DMS114 treated with DMSO at 0.1 percent for 48 hours (cell line): ENCODE measurements around the gene SCO2.

Experiments used
- DNase-seq: peaks from one replicate; lab custom pipeline; 2025; ENCODE audit not compliant: unreplicated experiment; lab: John Stamatoyannopoulos, UW

Gene SCO2

DNA sequence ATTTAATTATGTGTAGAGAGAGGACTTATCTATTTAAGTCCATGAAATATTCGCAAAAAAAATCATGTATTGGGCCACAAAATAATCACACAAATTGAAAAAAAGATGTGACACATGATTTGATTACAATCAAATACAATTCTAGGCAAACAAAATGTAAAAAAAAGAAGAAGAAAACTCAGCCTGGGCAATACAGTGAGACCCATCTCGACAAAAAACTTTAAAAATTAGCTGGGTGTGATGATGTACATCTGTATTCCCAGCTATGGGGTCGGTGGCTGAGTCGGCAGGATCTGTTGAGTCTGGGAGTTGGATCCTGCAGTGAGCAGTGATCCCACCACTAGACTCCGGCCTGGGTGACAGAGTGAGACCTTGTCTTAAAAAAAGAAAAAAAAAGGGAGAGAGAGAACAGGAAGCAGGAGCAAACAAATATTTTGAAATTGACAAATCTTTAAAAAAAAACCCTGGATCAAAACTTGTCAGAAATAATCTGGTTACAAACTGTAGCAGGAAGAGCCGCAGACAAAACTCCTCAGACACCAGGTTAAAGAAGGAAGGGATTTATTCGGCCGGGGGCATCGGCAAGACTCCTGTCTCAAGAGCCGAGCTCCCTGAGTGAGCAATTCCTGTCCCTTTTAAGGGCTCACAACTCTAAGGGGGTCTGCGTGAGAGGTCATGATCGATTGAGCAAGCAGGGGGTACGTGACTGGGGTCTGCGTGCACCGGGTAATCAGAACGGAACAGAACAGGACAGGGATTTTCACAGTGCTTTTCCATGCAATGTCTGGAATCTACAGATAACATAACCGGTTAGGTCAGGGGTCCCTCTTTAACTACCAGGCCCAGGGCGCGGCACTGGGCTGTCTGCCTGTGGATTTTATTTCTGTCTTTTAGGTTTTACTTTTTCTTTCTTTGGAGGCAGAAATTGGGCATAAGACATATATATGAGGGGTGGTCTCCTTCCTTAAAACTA, 7.7 kb upstream of the SCO2 start:
- no peak for DNase-seq

DNA sequence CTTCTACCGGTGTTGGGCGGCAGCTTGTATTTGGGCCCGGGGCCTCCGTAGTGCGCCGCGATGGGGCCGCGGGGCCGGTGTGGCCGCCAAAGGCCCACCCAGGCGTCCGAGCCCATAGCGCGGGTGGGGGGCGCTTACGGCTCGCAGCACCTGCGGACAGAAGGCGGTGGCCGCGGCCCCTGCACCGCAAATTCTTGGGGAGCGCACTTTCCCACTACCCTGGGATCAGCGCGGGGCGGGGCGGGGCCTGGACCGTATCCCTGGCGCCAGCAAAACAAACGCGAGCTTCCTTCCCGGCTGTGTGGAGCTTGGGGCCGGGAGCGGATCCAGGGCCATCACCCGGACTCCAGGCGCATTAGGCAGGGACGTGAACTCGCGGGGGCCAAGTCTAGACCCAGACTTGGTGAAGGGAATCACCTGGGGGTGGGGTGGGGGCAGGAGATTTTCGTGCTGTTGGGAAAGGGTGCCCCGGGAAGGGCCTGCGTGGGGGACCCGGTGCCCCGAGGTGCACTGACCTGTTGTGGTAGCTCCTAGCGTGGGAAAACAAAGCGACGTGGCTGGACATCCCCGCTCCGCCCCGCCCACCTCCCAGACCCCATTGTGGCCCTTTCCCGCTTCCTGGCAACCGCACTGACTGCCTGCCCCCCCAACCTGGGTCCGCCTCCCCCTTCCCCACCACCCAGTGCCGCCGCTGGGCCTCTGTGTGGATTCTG, 6.7 kb upstream of the SCO2 start:
- DNase-seq: no peak

DNA sequence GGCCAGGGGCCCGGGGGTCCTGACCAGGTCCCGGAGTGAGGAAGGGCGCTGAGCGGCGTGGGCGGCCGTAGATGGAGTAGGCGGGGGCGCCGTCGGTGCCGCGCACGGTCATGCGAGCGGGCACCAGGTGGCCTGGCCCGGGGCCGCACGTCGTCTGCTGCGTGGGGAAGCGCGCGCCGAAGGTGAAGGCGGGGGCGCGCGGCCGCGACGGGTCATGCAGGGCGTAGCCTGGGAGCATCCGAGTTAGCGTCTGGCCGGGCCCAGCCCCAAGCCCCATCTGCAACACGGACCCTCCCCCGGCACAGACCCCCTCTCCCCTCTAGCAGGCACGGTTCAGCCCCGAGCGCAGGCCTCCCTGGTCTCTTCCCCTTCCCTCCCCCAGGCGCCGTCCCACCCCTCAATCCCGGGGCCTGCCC, 6.2 kb upstream of the SCO2 start:
- DNase-seq: no peak

DNA sequence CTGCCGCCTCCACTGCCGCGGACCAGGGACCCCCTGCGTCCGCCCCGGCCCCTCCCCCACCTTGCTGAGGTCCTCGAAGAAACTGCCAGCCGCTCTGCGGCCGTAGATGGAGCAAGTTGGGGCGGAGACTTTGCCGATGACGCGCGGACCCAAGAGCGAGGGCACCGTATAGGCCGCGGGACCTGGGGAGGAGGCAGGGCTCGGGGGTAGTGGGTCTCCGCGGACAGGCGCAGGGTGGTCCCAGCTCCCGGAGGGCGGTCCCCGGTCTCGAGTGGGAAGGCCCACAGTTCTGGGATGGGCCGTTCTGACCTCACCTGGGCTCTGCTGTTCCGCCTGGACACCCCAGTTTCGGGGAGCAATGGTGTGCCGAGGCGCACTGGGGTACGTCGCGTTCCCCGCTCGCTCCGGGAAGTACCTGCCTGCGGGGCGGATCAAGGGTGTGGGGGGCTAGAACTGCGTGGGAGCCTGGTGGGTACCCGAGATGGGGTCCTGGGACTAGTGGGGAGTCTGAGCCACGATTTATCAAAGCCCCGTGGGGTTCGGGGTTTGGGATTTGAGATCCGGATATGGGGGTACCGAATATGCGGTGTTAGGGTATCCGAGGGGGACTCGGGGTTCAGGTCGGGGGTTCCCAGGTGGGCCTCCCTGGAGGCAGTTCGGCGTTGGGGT, 5.6 kb upstream of the SCO2 start:
- peak; percentile 22 for DNase-seq

DNA sequence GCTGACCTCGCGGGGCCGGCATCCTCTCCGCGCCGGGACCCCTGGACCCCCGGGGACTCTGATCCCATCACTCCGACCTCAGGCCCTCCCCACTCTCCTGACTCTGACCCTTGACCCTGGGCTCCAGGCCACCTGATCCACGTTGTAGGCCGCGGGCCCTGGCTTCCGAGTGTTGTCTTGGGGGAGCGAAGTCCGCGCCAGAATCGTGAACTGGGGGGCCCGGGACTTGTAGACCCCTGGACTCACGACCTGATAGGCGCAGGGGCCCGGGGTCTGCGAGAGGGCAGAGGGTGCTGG, 5.1 kb upstream of the SCO2 start:
- DNase-seq: no peak

DNA sequence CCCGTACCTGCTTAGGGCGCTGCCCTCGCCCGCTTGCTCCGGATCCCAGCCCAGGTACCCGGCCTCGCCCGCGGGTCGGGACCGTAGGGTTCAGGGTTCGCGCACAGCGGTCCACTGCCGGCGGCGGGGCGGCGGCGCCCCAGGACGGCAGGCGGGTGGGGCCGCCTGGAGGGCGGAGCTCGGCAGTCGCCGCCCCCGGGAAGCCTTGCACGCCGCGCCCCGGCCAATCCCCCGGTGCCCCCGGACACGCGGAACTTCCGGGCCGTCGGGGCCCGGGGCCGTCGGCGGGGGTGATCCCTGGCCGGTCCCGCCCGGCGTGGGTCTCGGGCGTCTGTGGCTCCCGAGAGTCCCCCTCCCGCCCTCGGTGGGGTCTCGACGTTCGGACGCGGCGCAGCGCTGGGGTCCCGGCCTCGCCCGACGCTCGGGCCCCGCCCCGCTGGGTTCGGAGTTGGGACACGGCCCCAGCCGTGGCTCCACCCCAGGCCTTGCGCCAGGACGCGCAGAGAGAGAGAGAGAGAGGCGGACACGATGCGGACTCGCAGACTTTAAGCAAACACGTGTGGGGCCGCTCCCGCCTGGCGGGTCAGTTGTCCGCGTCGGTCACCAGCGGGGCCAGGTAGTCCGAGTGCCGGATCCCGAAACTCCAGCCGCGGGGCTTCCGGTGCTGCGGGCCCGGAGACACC, 4.6 kb upstream of the SCO2 start, which contains the start of gene TYMP:
TYMP (minus strand) TSS at position 116 of the 683 bp plus-strand sequence. CDS start 303 bp downstream, outside the sequence.
- no peak for DNase-seq

DNA sequence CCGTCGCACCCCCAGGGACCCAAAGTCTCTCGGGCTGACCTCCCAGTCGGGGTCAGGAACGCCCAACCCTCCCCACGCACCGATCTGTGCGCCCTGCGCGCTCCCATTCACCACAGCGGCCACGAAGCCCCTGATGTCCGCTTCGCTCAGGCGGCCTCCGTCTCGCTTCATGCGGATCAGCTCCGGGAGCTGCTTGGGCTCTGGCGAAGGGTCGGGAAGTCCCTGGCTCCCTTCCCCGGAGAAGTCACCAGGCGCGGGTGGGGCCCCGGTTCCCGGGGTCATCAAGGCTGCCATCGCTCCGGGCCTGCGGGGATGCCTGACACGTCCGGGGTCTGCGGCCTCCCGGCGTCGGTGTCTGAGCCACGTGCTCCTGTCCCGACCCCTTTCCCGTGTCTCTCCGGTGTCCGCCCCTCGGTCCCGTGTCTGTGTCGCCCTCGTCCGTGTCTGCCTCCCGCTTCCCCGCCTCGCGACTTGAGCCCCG, 4.1 kb upstream of the SCO2 start:
- no peak for DNase-seq

DNA sequence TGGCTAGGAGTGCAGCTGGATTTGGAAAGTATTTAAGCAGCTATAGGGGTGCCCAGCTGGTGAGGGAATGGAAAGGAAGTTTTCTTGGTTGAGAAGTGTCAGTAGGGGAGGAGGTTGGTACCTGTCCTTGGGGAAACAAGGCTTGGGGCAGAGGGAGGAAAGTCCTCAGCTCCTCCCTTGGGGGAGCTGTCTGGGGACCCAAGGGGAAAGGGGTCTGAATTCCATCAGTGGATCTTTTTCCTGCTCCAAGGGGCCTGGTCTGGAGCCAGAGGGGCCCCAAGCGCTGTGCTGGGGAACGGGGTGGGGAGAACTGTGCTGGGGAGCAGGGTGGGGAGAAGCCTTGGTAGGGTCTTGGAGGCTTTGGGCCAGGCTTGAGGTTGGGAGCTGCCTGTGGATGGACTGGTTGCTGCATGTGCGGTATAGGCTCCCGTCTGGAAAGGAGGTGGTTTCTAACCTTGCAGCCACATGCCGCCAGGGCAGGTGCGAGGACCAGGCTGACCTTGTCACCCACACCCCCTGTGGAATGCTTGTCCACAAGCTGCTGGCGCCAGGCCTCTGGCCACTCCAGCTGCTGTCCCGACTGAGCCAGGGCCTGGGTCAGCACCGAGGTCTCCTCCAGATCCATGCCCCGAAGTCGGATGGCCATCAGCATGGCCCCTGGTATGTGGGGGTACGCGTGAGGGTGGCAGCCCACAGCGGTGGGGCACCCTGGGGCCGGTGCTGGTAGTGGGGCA, 3.5 kb upstream of the SCO2 start:
- DNase-seq: no peak

DNA sequence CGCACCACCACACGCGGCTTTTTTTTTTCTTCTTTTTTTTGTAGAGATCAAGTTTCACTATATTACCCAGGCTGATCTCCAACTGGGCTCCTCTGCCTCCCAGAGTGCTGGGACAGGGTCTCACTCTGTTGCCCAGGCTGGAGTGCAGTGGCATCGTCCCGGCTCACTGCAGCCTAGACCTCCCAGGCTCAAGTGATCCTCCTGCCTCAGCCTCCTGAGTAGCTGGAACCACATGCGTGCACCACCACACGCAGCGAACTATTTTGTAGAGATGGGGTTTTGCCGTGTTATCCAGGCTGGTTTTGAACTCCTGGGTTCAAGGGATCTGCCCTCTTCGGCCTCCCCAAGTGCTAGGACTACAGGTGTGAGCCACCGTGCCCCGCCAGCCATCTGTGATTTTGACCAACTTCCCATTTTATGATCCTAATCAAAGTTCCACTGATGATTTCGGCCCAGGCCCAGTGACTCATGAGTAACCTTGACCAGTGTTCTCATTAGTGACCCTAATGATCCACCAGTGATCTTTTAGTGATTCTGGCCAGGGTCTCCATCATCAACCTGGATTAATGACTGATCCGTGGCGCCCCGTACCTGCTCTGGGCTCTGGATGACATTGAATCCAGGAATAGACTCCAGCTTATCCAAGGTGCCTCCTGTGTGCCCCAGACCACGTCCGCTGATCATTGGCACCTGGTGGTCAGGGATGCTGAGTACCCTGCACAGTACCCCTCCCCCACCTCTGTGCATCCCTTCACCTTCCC, 2.7 kb upstream of the SCO2 start:
- DNase-seq: no peak

DNA sequence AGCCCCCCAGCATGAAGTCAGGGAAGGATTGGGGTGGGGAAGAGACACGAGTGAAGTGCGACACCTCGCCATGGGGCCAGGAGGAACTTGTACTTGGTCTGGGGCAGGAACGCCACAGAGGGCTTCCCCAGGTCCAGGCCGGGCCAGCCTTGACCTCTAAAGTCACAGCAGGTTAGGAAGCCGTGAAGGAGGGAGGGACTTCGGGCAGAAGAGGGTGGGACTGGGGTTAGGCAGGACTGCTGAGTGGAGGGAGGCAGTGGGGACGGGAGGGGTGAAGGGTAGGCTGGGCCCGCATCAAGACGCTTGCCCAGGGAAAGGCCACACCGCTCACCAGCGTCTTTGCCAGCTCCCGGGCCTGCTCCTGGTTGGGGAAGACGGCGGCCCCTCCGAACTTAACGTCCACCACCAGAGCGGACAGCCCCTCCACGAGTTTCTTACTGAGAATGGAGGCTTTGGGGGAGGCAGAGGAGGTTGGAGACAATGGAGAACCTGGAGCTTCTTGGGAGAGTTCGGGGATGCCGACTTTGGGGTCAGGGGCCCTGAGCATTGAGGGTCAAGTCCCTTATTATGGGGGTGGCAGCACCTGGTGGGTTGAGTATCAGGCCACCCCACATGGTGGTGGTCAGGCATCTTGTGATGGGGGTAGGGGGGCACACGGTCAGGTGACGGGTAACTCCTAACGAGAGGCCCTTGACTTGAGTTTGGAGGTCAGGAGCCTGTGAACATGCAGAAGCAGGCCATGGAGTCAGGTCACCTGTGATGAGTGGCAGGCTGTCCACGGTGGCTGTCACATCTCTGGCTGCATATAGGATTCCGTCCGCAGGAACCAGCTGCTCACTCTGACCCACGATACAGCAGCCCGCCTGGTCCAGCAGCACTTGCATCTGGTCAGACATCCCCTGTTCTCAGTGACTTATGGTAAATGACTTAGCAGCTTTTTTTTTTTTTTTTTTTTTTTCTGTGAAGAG, 1.7 kb upstream of the SCO2 start:
- peak; percentile 52 for DNase-seq

DNA sequence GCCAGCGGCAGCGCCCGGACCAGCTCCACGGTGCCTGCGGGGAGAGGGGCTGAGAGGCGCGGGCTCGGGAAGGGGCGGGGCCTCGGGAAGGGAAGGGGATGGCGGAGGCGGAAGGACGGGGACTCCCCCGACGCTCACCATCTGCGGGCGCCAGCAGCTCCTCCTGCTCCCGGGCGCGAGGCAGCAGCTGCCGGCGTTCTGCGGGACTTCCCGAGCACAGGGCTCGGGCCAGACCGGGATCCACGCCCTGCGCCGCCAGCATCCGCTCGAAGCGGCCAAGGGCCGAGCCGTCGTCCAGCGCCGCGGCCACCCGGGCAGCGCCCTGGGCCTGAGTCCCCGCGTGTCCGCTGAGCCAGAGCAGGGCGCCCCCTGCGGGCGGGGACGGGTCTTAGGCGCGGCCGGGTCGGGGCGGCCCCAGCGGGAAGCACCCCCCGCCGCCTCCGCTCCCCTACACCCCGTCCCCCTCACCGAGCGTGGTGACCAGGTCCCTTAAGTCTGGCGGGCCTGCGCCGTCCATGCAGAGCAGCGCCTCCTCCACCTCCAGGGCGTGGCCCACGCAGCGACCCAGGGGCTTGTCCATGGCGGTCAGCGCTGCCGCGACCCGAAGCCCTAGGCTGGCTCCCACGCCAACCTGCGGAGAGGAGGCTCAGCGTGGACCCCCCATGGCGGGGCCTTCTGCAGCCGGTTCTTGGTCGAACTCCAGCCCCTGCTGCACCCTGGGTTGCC, 873 bp upstream of the SCO2 start:
- peak; percentile 40 for DNase-seq

DNA sequence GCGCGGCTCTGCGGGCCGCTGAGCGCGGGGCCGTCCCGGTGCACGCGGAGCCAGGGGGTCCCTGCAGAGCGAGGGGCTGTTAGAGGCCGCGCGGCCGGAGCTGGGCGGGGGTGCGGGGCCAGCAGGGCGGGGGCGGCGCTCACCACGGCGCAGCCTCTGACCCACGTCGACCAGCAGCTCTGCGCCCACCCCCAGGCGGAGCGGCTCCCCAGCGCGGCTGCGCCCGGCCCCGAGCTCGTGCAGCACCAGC, 385 bp upstream of the SCO2 start:
- DNase-seq: no peak

DNA sequence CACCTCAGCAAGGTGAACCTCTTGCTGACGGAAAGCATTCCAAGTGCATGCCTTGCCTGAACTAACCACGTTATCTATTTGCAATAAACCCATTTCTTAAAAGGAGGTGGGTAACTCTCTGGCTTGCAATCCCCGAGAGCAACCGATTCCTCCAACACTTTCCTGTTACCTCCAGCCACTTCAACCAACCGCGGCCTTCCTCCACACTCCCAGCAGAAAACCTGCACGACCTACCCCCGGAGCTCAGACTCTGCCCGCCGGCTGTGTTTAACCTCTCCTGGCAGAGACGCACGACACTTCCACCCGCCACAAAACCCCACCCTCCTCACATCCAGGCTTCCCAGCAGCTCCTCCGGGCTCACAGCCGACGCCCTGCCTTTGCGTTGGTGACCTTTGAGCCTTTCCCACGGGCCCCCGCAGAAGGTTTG, 708 bp downstream of the SCO2 start:
- no peak for DNase-seq

DNA sequence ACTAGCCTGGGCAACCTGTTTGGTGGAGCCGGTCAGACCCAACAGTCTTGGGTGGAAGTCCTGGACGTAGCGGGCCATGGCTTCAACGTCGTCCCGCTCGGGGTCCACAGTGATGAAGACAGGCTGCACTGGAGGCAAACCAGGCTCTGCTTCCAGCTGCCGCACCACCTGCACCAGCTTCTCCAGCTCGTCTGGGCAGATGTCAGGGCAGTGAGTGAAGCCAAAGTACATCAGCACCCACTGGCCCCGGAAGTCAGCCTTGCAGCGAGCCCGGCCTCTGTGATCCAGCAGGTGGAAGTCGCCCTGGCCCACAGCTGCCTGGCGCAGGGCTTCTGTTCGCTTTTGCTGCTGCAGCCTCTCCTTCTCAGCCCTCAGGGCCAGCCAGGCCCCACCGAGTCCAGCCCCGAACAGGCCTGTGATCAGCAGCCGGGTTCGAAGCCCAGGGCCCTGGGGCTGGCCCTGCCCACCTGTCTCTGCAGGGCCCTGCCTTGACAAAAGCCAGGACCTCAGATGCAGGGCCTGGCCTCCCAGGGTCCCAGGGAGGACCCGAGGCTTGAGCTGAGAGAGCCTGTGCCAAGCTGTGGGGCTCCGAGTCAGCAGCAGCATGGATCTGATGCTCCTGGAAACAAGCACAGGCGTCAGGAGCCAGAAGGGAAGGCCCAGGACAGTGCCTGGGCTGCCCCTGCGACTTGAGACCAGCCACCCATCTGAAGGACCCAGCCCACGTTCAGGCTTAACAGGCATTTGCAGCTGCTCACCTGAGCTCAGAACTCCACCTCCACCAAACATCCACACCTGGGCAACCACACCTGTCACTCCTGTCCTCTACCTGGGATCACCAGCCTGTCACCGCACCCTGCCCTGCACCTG, 1.4 kb downstream of the SCO2 start:
- no peak for DNase-seq

DNA sequence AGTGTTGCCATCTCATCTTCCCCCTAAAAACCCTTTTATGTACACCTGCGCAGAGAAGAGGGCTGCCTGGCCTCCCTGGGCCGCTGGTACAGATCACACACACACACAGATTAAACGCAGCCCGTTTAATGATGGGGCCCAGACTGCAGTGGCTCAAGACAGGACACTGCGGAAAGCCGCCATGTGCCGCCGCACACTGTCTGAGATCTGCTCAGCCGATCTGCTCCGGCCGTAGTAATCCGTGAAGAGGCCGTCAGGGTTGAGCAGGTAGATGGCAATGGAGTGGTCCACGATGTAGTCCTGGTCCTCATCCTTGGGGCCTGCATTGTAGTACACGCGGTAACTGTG, 2.0 kb downstream of the SCO2 start:
- no peak for DNase-seq

DNA sequence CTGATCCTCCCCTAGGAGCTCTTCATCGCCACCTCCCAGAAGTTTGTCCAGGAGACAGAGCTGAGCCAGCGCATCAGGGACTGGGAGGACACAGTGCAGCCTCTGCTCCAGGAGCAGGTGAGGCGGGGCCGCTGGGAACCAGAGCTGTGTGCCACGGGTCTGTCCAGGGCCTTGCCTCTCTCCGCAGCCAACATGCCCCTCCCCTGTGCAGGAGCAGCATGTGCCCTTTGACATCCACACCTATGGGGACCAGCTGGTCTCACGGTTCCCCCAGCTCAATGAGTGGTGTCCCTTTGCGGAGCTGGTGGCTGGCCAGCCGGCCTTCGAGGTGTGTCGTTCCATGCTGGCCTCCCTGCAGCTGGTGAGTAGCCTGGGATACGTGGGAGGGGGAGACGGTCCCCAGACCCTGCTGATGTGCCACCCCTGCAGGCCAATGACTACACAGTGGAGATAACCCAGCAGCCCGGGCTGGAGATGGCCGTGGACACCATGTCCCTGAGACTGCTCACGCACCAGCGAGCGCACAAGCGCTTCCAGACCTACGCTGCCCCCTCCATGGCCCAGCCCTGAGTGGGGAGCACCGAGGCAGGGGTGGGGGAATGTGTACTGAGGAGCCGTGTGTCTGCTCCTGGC, 2.5 kb downstream of the SCO2 start:
- DNase-seq: no peak
